PC-3 (cell line): ENCODE measurements around the gene KPNA4. TPM values are rescaled to one million over a fixed set of nuclear protein-coding genes. Genes with fewer than 3 reads are reported as not detected.

ENCODE experiments used
- ATAC-seq: fragments of 200-7000 bp; cut with Tn5 transposase; 2 replicates; pipeline ENCODE4 v1.9.1; 2020; ENCODE audit warnings: mild to moderate bottlenecking, moderate library complexity
- BruUV-seq: library from RNA; stranded (reverse); fragments of 400-500 nt; replicated peaks from 2 replicates; lab custom pipeline; 2021; lab: Mats Ljungman, UMichigan
- CTCF ChIA-PET: fragments of 300-600 bp; sonication (Branson Sonifier 250); formaldehyde crosslinking; loops from one replicate; lab custom pipeline; 2022; ENCODE audit warnings: antibody characterized with exemption; lab: Charles Lee
- POLR2A ChIA-PET: fragments of 300-600 bp; sonication (Branson Sonifier 250); formaldehyde crosslinking; loops from one replicate; lab custom pipeline; 2022; ENCODE audit warnings: antibody characterized with exemption; ENCODE audit not compliant: unreplicated experiment; lab: Charles Lee
- DNase-seq: peaks from one replicate; pipeline ENCODE4 v3.0.0-alpha.2; 2015
- H2AFZ ChIP-seq: fragments of 300-600 bp; sonication (generic); 2 replicates; pipeline ENCODE4 v1.6.0; 2016; ENCODE audit warnings: antibody characterized with exemption, low read length
- H3F3A ChIP-seq: fragments of 300-600 bp; sonication (generic); one replicate; pipeline ENCODE4 v1.6.0; 2017; ENCODE audit warnings: antibody characterized with exemption, low read length, control low read depth, mild to moderate bottlenecking; ENCODE audit not compliant: unreplicated experiment
- H3K27ac ChIP-seq: fragments of 300-600 bp; sonication (generic); 2 replicates; pipeline ENCODE4 v1.5.1; 2016; ENCODE audit warnings: mild to moderate bottlenecking, low read length
- H3K27me3 ChIP-seq: fragments of 300-600 bp; sonication (generic); 2 replicates; pipeline ENCODE4 v1.6.1; 2016; ENCODE audit warnings: low read length, mixed read lengths
- H3K36me3 ChIP-seq: fragments of 300-600 bp; sonication (generic); 2 replicates; pipeline ENCODE4 v1.6.1; 2016; ENCODE audit warnings: low read depth, mixed run types, low read length, mixed read lengths
- H3K4me1 ChIP-seq: fragments of 300-600 bp; sonication (generic); 2 replicates; pipeline ENCODE4 v1.5.1; 2016; ENCODE audit warnings: low read length; ENCODE audit not compliant: insufficient read depth
- H3K4me2 ChIP-seq: fragments of 300-600 bp; sonication (generic); 2 replicates; pipeline ENCODE4 v1.6.0; 2016; ENCODE audit warnings: low read length
- H3K4me3 ChIP-seq: fragments of 300-600 bp; sonication (generic); 2 replicates; pipeline ENCODE4 v1.5.1; 2016; ENCODE audit warnings: mild to moderate bottlenecking, low read length, mixed read lengths
- H3K79me2 ChIP-seq: fragments of 300-600 bp; sonication (generic); 2 replicates; pipeline ENCODE4 v1.6.1; 2017; ENCODE audit warnings: low read length, mixed read lengths
- H3K9ac ChIP-seq: fragments of 300-600 bp; sonication (generic); 2 replicates; pipeline ENCODE4 v1.6.0; 2016; ENCODE audit warnings: mild to moderate bottlenecking, low read length
- H3K9me2 ChIP-seq: fragments of 300-600 bp; sonication (generic); replicated peaks from 2 replicates; pipeline ENCODE4 v1.6.1; 2016; ENCODE audit warnings: mixed run types, low read length, mixed read lengths
- H3K9me3 ChIP-seq: fragments of 300-600 bp; sonication (generic); 2 replicates; pipeline ENCODE4 v1.6.1; 2016; ENCODE audit warnings: low read length, mixed read lengths
- H4K20me1 ChIP-seq: fragments of 300-600 bp; sonication (generic); 2 replicates; pipeline ENCODE4 v1.6.1; 2016; ENCODE audit warnings: low read length, mixed read lengths
- CTCF ChIP-seq: fragments of 300-600 bp; sonication (generic); conservative IDR thresholded peaks from 2 replicates; pipeline ENCODE4 v1.5.1; 2017; ENCODE audit warnings: antibody characterized with exemption, low read depth, mild to moderate bottlenecking, low read length
- EZH2 ChIP-seq: fragments of 300-600 bp; sonication (generic); IDR thresholded peaks from one replicate; pipeline ENCODE4 v1.6.1; 2017; ENCODE audit warnings: antibody characterized with exemption, mild to moderate bottlenecking, low read length; ENCODE audit not compliant: unreplicated experiment
- EZH2phosphoT487 ChIP-seq: fragments of 300-600 bp; sonication (generic); IDR thresholded peaks from 2 replicates; pipeline ENCODE4 v1.6.1; 2018; ENCODE audit warnings: mild to moderate bottlenecking, antibody characterized with exemption, low read length, borderline replicate concordance
- intact Hi-C: fragments of 100-400 bp; cut with micrococcal nuclease; formaldehyde crosslinking; loops from 2 replicates; pipeline ENCODE4 v1.9.0; 2023
- total RNA-seq: library from RNA; depleted of rRNA; stranded (reverse); fragments of >200 nt; gene quantifications from 2 replicates; pipeline ENCODE4 v1.2.3, GENCODE V29; 2014

KPNA4 gene
- total RNA-seq, 1 experiment from 2014 or later, result 31.5 TPM

- Histone ChIP-seq H4K20me1 (peaks cover 66% of the 10 kb centered on the region), H3K9me2 (no peaks in the 10 kb centered on the region), H3K27ac (no peak overlapping the region), H3K4me3 (no peak overlapping the region), H3K79me2 (peaks cover 78% of the 10 kb centered on the region), H3K27me3 (no peaks in the 10 kb centered on the region), H3K4me1 (no peaks in the 10 kb centered on the region), H3K36me3 (peaks cover 15% of the 10 kb centered on the region), H3K9ac (no peak overlapping the region), H3F3A (peaks cover 3% of the 10 kb centered on the region), H2AFZ (no peak overlapping the region), H3K9me3 (no peaks in the 10 kb centered on the region), H3K4me2 (no peak overlapping the region)
- no TSS peak for BruUV-seq
- DNase-seq (no peak), ATAC-seq (peak; percentile 24)
- ChIA-PET POLR2A (interaction anchor here (0.6 kb wide), 1 partner anchor 419 kb away, joined by 4 read pairs; no protein-coding TSS in a partner anchor), CTCF (no interaction called here)
- intact Hi-C loops, result no loop called here
- TF ChIP-seq EZH2phosphoT487, result no peak
- no peak for TF ChIP-seq CTCF
- no peak for TF ChIP-seq EZH2
Measured at GRCh38 chr3:160538895-160539294, 26.5 kb downstream of the KPNA4 start.

GRCh38 chr3:160537729-160538128, 27.6 kb downstream of the KPNA4 start:
- H3K36me3 ChIP-seq, result peaks cover 18% of the 10 kb centered on the region
- intact Hi-C loops, result no loop called here
- no peaks in the 10 kb centered on the region for H3K9me3 ChIP-seq
- no peak overlapping the region for H3K4me2 ChIP-seq
- H3K9ac ChIP-seq, result no peak overlapping the region
- H3K79me2 ChIP-seq, result peaks cover 66% of the 10 kb centered on the region
- TF ChIP-seq CTCF, result no peak
- ATAC-seq (no peak), DNase-seq (no peak)
- H3K27ac ChIP-seq, result no peak overlapping the region
- no peaks in the 10 kb centered on the region for H3K27me3 ChIP-seq
- peaks cover 54% of the 10 kb centered on the region for H4K20me1 ChIP-seq
- no TSS peak for BruUV-seq
- POLR2A ChIA-PET, result no interaction called here
- H3F3A ChIP-seq, result no peaks in the 10 kb centered on the region
- H2AFZ ChIP-seq, result no peak overlapping the region
- H3K9me2 ChIP-seq, result no peaks in the 10 kb centered on the region
- CTCF ChIA-PET, result no interaction called here
- H3K4me3 ChIP-seq, result no peak overlapping the region
- H3K4me1 ChIP-seq, result no peaks in the 10 kb centered on the region

- CTCF ChIA-PET, result no interaction called here
- Histone ChIP-seq H3K36me3 (peaks cover 59% of the 10 kb centered on the region), H3K4me1 (no peaks in the 10 kb centered on the region), H2AFZ (no peak overlapping the region), H3K27ac (no peak overlapping the region), H3K4me3 (no peak overlapping the region), H3K9ac (no peak overlapping the region), H4K20me1 (peaks cover 3% of the 10 kb centered on the region), H3K27me3 (no peaks in the 10 kb centered on the region), H3K9me2 (no peaks in the 10 kb centered on the region), H3K4me2 (no peak overlapping the region), H3K9me3 (no peaks in the 10 kb centered on the region), H3F3A (no peaks in the 10 kb centered on the region), H3K79me2 (peaks cover 14% of the 10 kb centered on the region)
- TF ChIP-seq EZH2phosphoT487 (no peak), EZH2 (no peak), CTCF (no peak)
- ATAC-seq (no peak), DNase-seq (no peak)
- intact Hi-C loops, result no loop called here
- BruUV-seq, result no TSS peak
- POLR2A ChIA-PET, result no interaction called here
Measured at GRCh38 chr3:160532371-160532770, 33.0 kb downstream of the KPNA4 start.
